Measurements from ENCODE around the gene SACS.

DNA sequence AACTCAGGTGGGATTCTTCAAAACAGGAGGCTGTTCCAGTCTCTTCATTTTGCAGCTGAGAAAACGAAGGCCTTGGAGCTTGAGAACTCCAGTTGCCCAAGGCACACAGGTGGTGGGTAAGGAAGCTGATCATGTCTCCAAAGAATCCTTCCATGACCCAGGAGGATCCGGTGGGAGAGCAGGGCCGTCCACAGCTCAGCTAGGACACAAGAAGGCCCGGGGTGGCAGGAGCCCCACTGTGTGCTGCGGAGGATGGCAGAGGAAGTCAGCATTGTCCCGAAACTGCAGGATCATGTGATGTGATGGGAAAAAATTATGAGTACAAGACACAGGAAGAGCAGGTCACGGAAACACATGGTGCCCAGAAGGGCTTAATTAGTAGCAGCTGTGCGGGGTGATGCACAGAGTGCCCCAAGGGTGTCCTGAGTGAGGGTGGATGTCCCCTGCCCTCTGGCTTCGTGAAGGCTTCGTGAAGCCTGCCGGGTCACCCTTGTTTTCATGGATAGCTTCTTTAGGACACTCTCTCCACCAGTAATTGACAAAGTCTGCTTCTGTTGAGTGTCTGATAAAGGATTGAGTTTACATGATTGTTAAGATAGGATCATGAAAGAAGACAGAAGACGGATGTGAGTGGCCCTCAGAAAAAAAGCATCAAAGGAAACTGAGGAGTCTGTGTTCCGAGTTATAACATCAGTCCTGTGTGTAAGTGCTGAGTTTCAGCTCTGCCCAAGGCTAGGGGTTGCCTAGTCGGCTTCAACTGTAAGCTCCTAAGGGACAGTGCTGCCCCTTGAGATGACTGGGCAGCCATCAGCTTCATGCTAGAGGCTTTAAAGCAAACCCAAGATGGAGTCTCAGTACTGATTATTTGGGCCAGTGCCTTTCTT lies 33.8 kb upstream of the SACS start:
- TF ChIP-seq EZH2 (IDR thresholded peaks at IDR 0.05; ENCODE audit: borderline replicate concordance, insufficient read depth, low read depth, low read length, poor library complexity, severe bottlenecking), result no peak
- TF ChIP-seq, protein P1, sequence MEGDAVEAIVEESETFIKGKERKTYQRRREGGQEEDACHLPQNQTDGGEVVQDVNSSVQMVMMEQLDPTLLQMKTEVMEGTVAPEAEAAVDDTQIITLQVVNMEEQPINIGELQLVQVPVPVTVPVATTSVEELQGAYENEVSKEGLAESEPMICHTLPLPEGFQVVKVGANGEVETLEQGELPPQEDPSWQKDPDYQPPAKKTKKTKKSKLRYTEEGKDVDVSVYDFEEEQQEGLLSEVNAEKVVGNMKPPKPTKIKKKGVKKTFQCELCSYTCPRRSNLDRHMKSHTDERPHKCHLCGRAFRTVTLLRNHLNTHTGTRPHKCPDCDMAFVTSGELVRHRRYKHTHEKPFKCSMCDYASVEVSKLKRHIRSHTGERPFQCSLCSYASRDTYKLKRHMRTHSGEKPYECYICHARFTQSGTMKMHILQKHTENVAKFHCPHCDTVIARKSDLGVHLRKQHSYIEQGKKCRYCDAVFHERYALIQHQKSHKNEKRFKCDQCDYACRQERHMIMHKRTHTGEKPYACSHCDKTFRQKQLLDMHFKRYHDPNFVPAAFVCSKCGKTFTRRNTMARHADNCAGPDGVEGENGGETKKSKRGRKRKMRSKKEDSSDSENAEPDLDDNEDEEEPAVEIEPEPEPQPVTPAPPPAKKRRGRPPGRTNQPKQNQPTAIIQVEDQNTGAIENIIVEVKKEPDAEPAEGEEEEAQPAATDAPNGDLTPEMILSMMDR (IDR thresholded peaks at IDR 0.05), result no peak
